ENCODE measurements around the gene FNDC3B.

Gene FNDC3B

DNA sequence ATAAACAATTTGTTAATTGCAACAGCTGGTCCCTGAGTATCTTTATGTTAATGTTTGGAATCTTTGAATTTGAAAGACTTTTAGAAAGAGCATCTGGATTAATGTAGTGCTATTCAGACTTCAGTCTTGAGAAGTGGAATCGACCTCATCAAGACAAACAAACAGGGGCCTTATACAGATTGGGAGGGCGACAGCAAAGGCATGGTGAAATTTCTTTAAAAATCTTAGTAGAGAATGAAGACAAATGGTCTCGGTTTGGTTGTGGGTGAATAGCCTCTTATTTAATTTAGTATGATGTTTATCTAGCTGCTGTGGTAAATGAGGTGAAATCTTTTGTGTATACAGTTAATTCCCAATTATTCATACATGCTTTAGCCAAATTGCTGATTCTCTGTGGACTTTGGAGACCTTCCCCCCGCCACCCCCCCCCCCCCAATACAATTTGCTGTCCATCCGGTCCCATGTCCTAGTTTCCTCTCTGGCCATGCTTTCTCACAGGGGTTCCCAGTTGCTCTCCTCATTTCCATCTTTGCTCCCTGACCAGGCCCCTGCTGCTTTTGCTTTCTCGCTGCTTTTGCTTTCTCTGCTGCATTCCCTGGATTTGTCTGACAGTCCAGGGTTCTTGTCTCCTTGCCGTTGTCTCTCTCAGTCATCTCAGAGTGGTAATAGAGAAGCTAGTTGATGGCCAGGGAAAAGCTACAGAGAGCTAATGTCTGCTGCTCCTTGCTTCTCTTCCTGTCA, 135.3 kb downstream of the FNDC3B start:
- DNase-seq: no peak

DNA sequence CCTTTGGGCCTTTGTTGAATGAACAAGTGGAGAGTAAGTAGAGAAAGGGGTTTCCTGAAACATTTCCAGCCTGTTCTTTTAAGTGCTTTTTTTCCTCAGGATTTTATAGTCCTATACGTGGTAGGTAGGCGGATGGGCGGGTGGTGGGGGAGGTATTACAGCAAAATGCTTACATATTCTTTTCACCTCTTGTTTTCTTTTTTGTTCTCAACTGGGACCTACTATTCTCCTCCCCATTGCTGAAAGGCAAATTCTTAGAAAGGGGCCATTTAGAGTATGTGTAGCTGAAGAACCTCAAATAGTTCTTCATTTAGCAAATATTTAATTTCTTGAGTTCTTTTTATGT, 135.8 kb downstream of the FNDC3B start:
- DNase-seq: no peak

DNA sequence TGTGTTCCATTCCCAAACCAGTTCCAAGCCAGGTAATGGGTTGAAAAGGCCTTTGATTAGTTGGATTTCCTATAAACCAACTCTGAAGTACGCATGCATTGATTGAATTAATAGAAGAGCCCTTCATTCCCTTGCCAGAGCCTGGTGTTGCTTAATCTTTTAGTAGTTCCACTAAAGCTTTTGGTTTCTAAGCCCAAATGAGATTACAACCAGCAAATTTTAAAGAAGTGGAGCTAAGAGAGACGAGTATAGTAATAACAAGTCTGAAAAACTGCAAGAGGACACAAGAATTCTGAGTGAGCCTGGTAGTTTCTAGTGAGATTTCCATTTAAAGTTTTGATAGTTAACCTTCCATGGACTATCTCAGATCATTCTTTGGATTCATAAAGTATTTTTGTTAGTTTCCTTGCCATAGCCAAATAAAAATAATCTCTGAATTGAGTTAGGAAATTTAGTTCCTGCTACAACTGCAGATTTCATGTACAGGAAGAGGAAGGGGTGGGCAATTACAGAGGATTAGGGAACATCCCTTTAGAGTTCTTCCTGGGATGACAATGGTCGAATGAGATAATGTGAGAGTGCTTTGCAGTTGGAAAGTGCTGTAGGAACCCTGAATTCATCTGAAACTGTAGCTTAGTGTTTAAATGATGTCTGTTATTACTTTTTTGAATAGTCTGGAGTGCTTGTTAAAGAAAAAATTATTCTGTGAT, 136.8 kb downstream of the FNDC3B start:
- DNase-seq: no peak

DNA sequence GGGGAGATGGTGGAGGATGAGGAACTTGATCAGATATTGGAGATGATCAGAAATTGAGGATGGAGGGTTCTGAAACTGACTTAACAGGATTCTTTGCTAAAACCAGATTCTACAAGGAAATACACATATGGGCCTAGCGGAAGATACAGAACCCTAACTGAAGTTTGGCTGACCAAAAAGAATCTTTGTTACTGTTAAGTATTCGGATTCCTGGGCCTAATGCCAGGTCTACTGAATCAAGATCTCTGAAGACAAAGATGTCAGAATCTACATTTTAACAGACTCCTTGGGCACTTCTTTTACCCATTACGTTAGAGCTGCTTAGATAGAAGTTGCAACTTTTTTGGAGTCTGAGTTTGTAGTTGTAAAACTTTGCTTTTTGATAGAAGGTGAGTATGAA, 137.7 kb downstream of the FNDC3B start:
- no peak for DNase-seq

DNA sequence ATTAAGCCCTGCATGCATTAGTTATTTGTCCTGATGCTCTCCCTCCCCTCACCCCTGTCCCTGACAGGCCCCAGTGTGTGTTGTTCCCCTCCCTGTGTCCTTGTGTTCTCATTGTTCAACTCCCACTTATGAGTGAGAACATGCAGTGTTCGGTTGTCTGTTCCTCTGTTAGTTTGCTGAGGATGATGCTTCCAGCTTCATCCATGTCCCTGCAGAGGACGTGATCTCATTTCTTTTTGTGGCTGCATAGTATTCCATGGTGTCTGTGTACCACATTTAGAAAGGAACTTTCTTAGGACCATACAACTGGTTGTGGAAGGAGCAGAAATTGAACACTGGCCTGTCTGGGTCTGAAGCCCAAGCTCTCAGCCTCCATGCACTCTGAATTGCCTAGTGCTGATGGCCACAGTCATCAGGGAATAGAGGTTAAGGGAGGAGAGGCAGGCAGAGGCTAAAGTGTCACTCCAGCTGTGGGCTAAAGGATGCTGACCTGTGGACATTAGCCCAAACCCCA, 138.5 kb downstream of the FNDC3B start:
- no peak for DNase-seq

DNA sequence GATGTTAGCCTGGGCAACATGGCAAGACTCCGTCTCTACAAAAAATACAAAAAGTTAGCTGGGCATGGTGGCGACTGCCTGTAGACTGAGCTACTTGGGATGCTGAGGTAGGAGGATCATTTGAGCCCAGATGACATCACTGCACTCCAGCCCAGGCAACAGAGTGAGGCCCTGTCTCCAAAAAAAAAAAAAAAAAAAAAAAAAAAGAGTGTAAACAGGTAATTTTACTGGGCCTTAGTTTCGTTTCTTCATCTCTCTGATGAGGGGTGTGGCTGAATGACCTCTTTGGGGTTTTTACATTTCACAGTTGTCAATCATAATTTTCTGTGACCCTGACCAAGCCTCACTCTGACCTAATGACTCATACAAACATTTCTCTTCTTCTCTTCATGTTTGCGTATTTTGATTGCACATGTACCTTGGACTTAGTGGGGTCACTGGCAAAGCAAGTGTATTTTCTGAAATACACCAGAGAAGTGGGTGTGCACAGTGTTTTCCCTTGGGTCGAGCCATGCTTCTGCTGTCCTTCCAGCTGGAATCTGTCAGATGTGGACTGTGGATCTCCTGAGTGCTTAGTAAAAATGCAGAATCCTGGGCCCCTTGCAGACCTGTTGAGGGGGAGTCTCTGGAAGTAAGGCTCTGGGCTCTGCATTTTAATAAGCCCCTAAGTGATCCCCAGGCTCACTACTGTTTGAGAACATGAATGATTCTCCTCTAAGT, 140.5 kb downstream of the FNDC3B start:
- no peak for DNase-seq

DNA sequence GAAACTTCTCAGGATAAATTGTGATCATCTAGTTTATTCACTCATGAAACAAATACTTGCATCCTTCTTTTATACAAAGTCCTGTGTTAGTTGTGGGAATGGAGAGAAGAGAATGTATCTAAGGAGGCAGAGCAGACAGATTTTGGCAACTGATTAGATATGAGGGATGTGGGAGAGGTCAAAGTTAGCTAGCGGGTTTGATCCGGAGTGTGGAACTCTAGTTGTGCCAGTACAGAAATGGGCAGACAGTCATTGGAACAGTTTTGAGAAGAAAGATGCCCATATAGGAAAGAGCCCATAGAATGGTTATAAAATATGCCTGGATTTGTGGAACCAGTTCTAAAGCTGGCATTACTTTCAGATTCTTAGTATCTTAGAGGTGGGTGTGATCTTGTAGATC, 141.1 kb downstream of the FNDC3B start:
- DNase-seq: no peak

DNA sequence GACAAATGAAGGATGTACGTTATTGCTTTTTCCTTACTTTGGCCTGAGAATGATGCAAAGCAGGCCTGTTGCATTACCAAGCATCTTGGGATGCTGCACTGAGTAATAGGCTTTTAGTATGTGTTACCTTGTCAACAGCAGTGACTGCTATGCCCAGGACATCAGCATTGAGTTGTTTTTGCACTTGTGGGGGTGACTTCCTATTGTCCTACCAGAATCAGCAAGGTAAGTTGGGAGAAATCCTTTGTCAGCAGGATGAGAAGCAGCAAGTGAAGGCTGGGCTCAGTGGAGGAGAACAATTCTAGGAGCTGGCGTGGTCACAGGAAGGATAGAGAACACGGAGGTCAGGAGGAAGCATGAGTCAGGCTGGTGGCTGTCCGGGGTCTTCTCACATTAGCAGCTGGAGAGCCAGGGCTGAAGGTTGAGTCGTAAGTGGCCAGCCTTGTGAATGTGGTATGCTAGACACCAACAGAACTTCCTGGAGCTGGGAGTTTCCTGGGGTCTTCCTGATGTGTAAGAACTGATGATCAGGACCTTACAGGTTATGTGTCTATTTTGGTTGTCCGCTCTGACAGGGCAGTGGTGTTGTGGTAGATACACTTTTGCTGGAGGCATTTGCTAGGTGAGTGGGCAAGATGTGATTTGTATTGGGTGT, 142.7 kb downstream of the FNDC3B start:
- DNase-seq: no peak

DNA sequence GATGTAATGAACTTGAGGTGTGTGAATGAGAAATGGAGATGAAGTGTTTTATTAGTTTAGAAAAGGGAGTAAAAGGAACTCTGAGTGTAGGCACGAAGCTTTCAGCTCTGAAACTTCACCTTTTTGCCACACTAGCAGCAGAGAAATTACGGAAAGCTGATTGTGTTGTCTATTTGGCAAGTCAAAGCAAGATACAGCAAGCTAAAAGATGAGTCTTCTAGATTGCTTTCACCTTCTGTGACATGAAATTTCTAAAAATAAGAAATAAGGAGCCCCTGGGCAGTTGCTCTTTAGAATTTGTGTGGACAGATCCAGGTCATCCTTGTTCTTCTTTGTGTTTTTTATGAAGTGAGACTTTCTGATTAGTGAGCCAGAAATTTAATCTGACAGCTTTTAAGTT, 143.4 kb downstream of the FNDC3B start:
- DNase-seq: no peak

DNA sequence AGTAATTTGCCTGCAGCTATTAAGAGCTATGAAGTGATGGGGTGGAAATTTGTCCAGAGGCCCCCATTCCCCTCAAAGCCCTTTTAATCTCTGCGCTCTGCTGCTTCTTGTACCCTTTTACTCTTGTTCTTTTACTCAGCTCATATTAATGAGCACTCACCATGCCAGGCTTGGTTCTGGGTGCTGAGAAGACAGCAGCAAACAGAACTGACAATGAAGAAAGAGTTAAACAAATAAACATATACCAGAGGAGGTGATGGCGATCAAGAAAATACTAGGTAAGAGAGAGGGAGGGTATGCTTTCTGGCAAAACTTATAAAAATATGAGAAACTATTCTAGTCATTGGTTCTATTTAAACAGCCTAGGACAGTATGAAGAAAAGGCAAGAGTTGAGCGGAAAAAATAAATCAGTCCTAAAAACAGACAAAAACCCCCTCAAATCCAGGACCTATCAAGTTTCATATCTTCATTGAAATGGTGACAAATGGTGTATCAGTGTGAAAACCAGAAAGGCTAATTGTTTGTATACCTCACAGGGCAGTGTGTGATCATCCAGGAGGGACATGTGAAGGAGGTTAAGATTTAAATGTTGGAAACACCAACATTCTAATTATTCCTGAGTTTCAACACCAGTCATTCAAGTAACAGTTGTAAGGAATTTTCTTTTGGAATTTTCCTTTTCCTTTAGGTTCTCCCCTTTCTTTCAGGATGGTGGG, 144.9 kb downstream of the FNDC3B start:
- DNase-seq: no peak

DNA sequence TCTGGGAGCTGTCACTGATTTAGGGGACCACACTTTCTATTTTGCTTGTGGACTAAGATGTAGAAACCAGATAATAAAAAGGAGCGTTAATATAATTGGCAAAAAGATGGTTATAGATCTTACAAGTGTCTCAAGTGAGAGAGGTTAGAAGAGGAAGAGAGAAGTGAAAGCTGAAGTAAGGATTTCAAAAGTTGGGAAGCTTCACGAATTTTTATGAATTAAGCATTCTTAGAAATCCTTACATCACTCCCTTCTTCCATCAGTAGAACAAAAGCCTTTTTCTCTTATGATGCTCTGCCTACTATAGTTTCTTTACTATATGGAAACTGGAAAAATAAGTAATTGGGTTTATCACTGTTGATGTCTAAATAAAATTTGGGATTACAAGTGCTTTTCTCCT, 146.5 kb downstream of the FNDC3B start:
- DNase-seq: no peak

DNA sequence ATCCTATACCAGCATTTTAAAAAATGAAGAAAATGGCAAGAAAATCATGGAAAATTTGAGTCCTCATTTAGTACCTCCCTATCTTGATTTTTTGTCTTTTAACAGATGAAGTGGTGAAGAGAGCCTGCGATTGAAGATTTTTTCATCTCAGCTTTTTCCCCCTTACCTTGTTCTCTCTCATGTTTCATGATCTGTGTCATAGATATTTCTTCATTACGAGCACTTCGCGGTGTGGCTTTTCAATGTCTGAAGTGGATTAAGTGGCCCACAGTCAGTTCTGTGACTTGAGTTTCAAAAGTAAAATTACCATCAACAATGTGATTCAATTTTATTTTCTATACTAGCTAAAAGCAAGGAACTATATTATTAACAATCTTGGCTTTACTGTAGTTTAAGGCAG, 147.2 kb downstream of the FNDC3B start:
- no peak for DNase-seq

DNA sequence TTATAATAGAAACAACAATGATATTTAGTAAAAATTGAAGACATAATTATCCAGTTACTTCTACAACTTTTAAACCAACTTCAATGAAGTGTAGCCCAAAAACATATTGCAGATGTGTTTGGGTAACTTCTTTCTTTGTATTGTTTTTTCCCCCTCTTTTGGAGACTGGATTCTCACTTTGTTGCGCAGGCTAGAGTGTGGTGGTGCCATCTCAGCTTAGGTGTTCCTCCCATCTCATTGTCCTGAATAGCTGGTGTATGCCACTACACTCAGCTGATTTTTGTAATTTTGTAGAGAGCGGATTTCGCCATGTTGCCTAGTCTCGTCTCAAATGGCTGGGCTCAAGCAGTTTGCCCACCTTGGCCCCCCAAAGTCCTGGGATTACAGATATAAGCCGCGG, 148.1 kb downstream of the FNDC3B start:
- no peak for DNase-seq

DNA sequence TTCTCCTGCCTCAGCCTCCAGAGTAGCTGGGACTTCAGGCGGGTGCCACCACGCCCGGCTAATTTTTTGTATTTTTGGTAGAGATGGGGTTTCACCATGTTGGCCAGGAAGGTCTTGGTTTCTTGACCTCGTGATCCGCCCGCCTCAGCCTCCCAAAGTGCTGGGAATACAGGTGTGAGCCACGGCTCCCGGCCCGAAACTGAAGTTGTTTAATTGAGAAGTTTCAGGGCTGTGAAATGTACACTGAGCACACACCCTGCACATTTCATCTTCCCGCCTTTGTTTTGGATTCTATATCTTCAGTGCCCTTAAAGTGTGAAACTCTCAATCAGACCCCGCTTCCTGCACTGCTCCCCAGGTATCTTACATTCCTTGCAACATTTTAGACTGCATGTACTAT, 149.1 kb downstream of the FNDC3B start:
- no peak for DNase-seq

DNA sequence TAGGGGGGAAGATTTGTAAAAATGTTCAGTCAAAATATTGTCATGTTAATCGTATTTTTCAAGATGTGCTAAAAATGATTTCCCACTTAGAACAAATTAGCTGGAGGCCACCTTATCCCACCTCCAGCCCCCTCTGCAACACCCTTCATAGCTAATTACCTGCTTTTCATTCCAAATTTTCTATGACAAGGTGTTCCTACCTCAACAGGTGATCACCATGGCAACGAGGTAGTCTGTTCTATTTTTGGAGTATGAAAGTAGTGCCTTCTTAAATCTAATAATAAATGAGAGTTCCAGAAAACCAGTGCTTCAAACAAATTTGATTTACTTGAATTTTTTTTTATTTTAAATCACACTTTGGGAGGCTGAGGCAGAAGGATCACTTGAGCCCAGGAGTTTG, 149.8 kb downstream of the FNDC3B start:
- no peak for DNase-seq

DNA sequence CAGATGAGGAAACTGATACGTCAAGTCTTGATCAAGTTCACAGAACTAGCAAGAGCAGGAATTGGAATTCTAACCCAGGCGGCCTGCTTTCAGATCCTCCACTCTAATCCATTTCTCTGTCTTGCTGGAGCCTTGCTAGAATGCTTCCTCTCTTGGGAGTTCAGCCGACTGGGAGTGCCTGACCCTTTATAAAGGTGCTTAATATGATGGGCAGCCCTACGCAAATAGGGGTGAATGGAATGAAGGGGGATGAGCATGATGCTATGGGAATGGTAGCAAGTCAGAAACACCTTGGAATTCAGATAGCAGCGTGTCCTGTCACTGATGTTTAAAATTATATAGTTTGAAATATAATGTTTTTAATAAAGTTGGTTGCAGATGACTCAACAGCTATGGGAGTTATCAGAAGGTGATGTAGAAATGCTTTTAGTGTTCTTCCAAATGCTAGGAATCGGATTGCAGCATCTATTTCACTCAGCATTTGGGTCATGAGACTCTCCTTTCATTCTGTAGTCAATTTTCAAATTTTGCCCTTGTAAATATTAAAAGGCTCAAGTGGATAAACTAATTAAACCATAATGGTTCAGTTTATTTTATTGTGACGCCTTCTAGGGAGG, 150.7 kb downstream of the FNDC3B start:
- no peak for DNase-seq

DNA sequence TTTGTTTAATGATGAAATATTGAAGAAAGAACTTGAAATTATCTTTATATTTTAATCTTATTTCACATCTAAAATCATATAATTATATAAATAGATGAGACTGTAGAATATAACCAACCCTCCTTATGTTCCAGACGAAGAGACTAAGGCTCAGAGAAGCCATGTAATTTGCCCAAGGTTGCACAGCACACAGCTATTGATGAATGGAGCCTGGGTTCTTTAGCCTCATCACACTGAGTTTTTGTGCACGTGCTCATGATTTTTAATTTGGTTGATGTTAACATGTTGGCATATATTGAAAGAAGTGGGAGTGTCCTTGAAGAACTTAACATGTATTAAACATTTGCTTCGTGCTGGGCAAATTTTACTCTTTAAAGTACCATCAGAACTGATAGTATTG, 151.6 kb downstream of the FNDC3B start:
- no peak for DNase-seq

DNA sequence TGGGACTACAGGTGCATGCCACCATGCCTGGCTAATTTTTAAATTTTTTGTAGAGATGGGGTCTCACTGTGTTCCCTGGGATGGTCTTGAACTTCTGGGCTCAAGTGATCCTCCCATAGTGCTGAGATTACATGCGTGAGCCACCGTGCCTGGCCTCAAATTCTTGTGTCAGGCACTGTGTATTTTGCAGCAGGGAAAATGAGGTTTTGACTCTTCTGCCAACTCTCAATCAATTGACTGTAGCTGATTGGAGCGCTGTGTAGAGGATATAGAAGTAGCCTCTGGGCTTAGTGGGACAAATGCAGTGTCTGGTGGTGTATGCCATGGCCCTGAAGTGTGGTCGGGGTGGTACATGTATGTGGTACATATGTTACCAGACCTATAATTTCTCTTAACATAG, 152.3 kb downstream of the FNDC3B start:
- DNase-seq: no peak

DNA sequence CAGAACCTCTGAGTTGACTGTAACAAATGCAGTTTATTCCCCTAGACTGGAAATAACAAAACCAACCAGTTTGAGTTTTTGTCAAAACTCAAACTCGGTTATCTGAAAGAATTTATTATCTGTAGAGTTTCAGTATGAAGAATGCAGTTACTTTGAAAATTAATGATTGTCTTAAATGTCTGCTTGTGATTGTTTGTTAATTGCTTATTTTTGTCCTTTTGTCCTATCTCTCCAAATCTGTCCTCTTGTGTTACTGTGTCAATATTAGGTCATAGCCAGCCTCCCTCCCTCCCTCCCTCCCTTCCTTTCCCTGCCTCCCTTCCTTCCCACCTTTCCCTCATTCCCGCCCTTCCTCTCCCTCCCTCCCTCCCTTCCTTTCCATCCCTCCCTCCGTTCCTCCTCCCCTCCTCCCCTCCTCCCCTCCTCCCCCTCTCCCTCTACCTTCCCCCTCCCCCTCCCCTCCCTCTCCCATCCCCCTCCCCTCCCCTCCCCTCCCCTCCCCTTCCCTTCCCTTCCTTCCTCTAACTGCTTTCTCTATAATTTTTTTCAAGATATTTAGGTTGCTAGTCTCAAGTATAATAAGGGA, 153.5 kb downstream of the FNDC3B start:
- no peak for DNase-seq

DNA sequence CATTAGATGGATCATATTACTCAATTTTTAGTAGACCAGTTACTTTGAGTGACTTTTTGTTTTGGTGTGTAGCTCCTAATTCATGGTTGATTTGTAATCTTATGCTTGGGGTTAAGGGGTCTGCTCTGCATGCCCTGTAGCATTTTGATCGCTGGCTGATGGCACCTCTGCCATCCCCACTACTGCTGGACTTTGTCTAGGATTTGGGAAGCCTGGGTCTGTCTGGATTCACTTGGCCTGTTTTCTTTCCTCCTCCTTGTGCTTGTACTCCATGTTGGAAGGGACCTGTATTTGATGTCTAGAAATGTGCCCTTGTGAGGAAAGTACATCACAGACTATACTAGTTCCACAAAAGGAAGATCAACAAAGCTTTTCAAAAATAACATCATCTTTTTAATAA, 154.1 kb downstream of the FNDC3B start:
- no peak for DNase-seq

DNA sequence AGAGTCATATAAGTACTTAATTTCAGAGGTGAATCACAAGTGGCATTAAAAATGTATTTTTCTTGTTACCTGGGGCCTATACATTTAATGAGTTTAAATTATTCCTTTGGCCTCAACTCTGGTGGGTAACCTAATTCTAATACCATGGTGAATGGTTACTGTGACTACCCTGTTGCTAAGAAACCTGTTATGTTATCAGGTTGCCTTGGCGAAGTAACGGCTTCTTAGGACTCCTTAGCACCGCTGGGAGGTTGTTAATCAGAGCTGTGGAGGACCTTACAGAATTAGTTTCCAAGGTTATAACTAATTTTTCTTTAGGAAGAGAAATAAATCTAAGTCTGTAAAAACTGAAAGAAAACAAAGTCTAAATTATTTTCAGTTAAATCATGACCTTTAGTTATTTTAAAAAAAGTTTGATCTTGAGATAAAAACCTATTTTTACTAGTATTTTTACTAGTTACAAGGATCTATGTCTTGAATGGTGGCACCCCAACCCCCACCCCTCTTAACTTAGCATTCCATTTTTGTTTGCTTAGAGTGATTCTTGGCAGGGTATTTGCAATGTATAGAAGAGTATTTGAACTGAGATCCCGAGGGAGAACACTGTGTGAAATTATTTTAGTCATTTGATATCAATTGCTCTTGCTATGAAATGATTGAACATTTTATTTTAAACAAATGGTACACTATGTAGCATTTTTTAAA, 155.5 kb downstream of the FNDC3B start:
- DNase-seq: peak; percentile 63

Measured in hematopoietic multipotent progenitor cell treated with erythropoietin and hydrocortisone succinate and interleukin-3 and kit ligand, for 6 days (in vitro differentiated cells).